ENCODE data around the gene P2RX1.

Gene P2RX1

GRCh38 chr17:3923466-3924190 is 7.4 kb upstream of the P2RX1 start:
- no peak for DNase-seq

- DNase-seq: no peak
Observed at GRCh38 chr17:3922765-3923164, 6.5 kb upstream of the P2RX1 start.

- no peak for DNase-seq
Observed at GRCh38 chr17:3921502-3922319, 5.4 kb upstream of the P2RX1 start.

- DNase-seq: no peak
Observed at GRCh38 chr17:3921006-3921405, 4.7 kb upstream of the P2RX1 start.

- no peak for DNase-seq
Observed at GRCh38 chr17:3919123-3919624, 2.9 kb upstream of the P2RX1 start.

GRCh38 chr17:3918372-3919122 is 2.3 kb upstream of the P2RX1 start:
- DNase-seq: no peak

GRCh38 chr17:3917391-3917931 is 1.2 kb upstream of the P2RX1 start:
- no peak for DNase-seq

- DNase-seq: no peak
Observed at GRCh38 chr17:3916825-3917224, 560 bp upstream of the P2RX1 start.

GRCh38 chr17:3915581-3915994 is 677 bp downstream of the P2RX1 start:
- no peak for DNase-seq

- DNase-seq: no peak
Observed at GRCh38 chr17:3914312-3914670, 2.0 kb downstream of the P2RX1 start.

- DNase-seq: peak; percentile 70 to 76
Observed at GRCh38 chr17:3913531-3914311, 2.5 kb downstream of the P2RX1 start.

- DNase-seq: no peak
Observed at GRCh38 chr17:3912827-3913226, 3.4 kb downstream of the P2RX1 start.

GRCh38 chr17:3911271-3912053 is 4.8 kb downstream of the P2RX1 start:
- peak; percentile 35 to 42 for DNase-seq

GRCh38 chr17:3910420-3911270 is 5.6 kb downstream of the P2RX1 start:
- no peak for DNase-seq

- no peak for DNase-seq
Observed at GRCh38 chr17:3909257-3909656, 7.0 kb downstream of the P2RX1 start.

- no peak for DNase-seq
Observed at GRCh38 chr17:3907483-3908216, 8.6 kb downstream of the P2RX1 start.

GRCh38 chr17:3906881-3907280 is 9.4 kb downstream of the P2RX1 start:
- DNase-seq: no peak

GRCh38 chr17:3905017-3905520 is 11.2 kb downstream of the P2RX1 start:
- no peak for DNase-seq

- DNase-seq: no peak
Observed at GRCh38 chr17:3904501-3904900, 11.8 kb downstream of the P2RX1 start.

GRCh38 chr17:3903881-3904290 is 12.4 kb downstream of the P2RX1 start:
- no peak for DNase-seq

Data from activated CD4-positive, alpha-beta T cell treated with anti-CD3 and anti-CD28 coated beads, Interleukin-2, amount 50 U/mL, for 4 hours (primary cell).